Measurements from ENCODE around the gene PRELID3B. TPM values are rescaled to one million over a fixed set of nuclear protein-coding genes. Genes with fewer than 3 reads are reported as not detected.

The PRELID3B gene
- total RNA-seq (2012; rRNA removed) = 75.8 and 81.1 TPM in 2 replicates

- Histone ChIP-seq H3K9ac (ENCODE audit: low read depth, low read length) (peak within 1 kb of the TSS; percentile 85), H3K27me3 (ENCODE audit: control insufficient read depth, insufficient read depth, low read length) (no peaks in the 10 kb centered on the region), H3K9me3 (replicated peaks; ENCODE audit: low read length) (no peaks in the 10 kb centered on the region), H3K36me3 (ENCODE audit: insufficient read depth, low read length) (peaks cover 14% of the 10 kb centered on the region), H3K4me3 (ENCODE audit: low read length) (peak within 1 kb of the TSS; percentile 89), H3K4me1 (ENCODE audit: control insufficient read depth, insufficient read depth, low read length) (peaks cover 29% of the 10 kb centered on the region), H3K4me2 (ENCODE audit: low read length) (peak within 1 kb of the TSS; percentile 94)
These were observed at the start of gene PRELID3B for GRCh38 chr20:59042151-59042795. PRELID3B (minus strand) TSS chr20:59042786; CDS start chr20:59042730, 56 bp downstream.

GRCh38 chr20:59087829-59088433 lies 45.3 kb upstream of the PRELID3B start:
- no peak overlapping the region for H3K4me2 ChIP-seq (ENCODE audit: low read length)
- peaks cover 45% of the 10 kb centered on the region for H3K27me3 ChIP-seq (ENCODE audit: control insufficient read depth, insufficient read depth, low read length)
- no peak overlapping the region for H3K4me3 ChIP-seq (ENCODE audit: low read length)
- peaks cover 6% of the 10 kb centered on the region for H3K4me1 ChIP-seq (ENCODE audit: control insufficient read depth, insufficient read depth, low read length)
- H3K36me3 ChIP-seq (ENCODE audit: insufficient read depth, low read length) = no peaks in the 10 kb centered on the region
- H3K9ac ChIP-seq (ENCODE audit: low read depth, low read length) = no peak overlapping the region
- H3K9me3 ChIP-seq (replicated peaks; ENCODE audit: low read length) = no peaks in the 10 kb centered on the region

DNA sequence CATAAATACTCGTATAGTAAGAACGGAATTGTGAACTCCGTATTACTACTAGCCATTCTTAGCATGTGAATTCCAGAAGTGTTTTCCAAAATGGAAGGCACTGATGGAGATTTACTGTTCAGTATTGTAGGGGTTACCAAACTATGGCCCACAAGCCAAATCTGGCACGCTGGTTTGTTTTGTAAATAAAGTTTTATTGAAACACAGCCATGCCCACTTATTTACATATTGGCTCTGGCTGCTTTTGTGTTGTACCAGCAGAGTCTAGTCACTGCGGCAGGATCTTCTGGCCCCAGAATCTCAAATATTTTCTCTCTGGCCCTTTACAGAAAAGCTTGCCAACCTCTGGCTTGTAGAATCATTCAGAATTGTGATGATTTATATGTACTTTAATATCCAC lies 44.3 kb upstream of the PRELID3B start:
- H3K9me3 ChIP-seq (replicated peaks; ENCODE audit: low read length) = no peaks in the 10 kb centered on the region
- H3K4me3 ChIP-seq (ENCODE audit: low read length) = no peak overlapping the region
- no peak overlapping the region for H3K9ac ChIP-seq (ENCODE audit: low read depth, low read length)
- no peak overlapping the region for H3K4me2 ChIP-seq (ENCODE audit: low read length)
- H3K4me1 ChIP-seq (ENCODE audit: control insufficient read depth, insufficient read depth, low read length) = peaks cover 6% of the 10 kb centered on the region
- peaks cover 35% of the 10 kb centered on the region for H3K27me3 ChIP-seq (ENCODE audit: control insufficient read depth, insufficient read depth, low read length)
- H3K36me3 ChIP-seq (ENCODE audit: insufficient read depth, low read length) = no peaks in the 10 kb centered on the region

- H3K4me1 ChIP-seq (ENCODE audit: control insufficient read depth, insufficient read depth, low read length) = peaks cover 6% of the 10 kb centered on the region
These were observed 41.7 kb upstream of the PRELID3B start for GRCh38 chr20:59084041-59084850.

DNA sequence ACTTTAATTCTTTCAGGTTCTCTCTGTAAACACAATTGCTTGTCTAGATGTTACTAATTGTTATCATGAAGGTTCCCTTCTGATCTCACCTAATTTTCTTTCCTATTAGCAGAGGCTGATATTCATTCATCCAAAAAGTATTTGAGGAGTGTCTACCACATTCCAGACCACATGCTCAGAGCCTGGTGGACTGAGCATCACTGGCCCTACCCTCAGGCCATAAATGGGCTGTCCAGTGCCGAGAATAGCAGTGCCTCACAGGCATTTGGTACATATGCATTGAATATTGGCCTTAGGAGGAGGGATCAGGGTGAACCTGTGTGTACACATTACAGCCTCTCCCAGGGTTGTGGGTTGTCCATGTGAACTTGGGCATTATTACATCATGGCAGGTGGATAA lies 40.4 kb upstream of the PRELID3B start:
- no peak overlapping the region for H3K4me3 ChIP-seq (ENCODE audit: low read length)
- no peak overlapping the region for H3K9ac ChIP-seq (ENCODE audit: low read depth, low read length)
- no peaks in the 10 kb centered on the region for H3K36me3 ChIP-seq (ENCODE audit: insufficient read depth, low read length)
- peaks cover 6% of the 10 kb centered on the region for H3K4me1 ChIP-seq (ENCODE audit: control insufficient read depth, insufficient read depth, low read length)
- peaks cover 20% of the 10 kb centered on the region for H3K27me3 ChIP-seq (ENCODE audit: control insufficient read depth, insufficient read depth, low read length)
- no peak overlapping the region for H3K4me2 ChIP-seq (ENCODE audit: low read length)
- H3K9me3 ChIP-seq (replicated peaks; ENCODE audit: low read length) = no peaks in the 10 kb centered on the region

More at GRCh38 chr20:59084041-59084850, 41.7 kb upstream of the PRELID3B start:
- Histone ChIP-seq H3K36me3 (ENCODE audit: insufficient read depth, low read length) (no peaks in the 10 kb centered on the region), H3K4me3 (ENCODE audit: low read length) (no peak overlapping the region), H3K4me2 (ENCODE audit: low read length) (no peak overlapping the region), H3K27me3 (ENCODE audit: control insufficient read depth, insufficient read depth, low read length) (peaks cover 23% of the 10 kb centered on the region), H3K9ac (ENCODE audit: low read depth, low read length) (no peak overlapping the region), H3K9me3 (replicated peaks; ENCODE audit: low read length) (no peaks in the 10 kb centered on the region)

- Histone ChIP-seq H3K27me3 (ENCODE audit: control insufficient read depth, insufficient read depth, low read length) (peaks cover 27% of the 10 kb centered on the region), H3K4me3 (ENCODE audit: low read length) (no peak overlapping the region)
These were observed 39.6 kb upstream of the PRELID3B start for GRCh38 chr20:59082077-59082740.

DNA sequence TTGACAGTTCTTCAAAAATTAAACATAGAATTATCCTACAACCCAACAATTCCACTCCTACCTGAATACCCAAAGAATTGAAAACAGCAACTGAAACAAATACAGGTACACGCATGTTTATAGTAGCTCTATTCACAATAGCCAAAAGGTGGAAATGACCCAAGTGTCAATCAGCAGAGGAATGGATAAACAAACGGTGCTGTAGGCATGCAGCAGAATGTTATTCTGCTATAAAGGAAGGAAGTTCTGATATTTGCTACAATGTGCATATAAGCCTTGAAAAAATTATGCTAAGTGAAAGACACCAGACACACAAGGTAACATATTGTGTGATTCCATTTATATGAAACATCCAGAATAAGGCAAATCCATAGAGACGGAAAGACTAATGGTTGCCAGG lies 38.5 kb upstream of the PRELID3B start:
- peaks cover 6% of the 10 kb centered on the region for H3K4me1 ChIP-seq (ENCODE audit: control insufficient read depth, insufficient read depth, low read length)
- no peak overlapping the region for H3K9ac ChIP-seq (ENCODE audit: low read depth, low read length)
- no peaks in the 10 kb centered on the region for H3K36me3 ChIP-seq (ENCODE audit: insufficient read depth, low read length)
- H3K9me3 ChIP-seq (replicated peaks; ENCODE audit: low read length) = no peaks in the 10 kb centered on the region
- peaks cover 27% of the 10 kb centered on the region for H3K27me3 ChIP-seq (ENCODE audit: control insufficient read depth, insufficient read depth, low read length)
- H3K4me2 ChIP-seq (ENCODE audit: low read length) = no peak overlapping the region
- H3K4me3 ChIP-seq (ENCODE audit: low read length) = no peak overlapping the region

More at GRCh38 chr20:59082077-59082740, 39.6 kb upstream of the PRELID3B start:
- Histone ChIP-seq H3K4me1 (ENCODE audit: control insufficient read depth, insufficient read depth, low read length) (peaks cover 6% of the 10 kb centered on the region), H3K4me2 (ENCODE audit: low read length) (no peak overlapping the region), H3K36me3 (ENCODE audit: insufficient read depth, low read length) (no peaks in the 10 kb centered on the region), H3K9me3 (replicated peaks; ENCODE audit: low read length) (no peaks in the 10 kb centered on the region), H3K9ac (ENCODE audit: low read depth, low read length) (no peak overlapping the region)

- Histone ChIP-seq H3K9me3 (replicated peaks; ENCODE audit: low read length) (no peaks in the 10 kb centered on the region), H3K4me1 (ENCODE audit: control insufficient read depth, insufficient read depth, low read length) (peaks cover 2% of the 10 kb centered on the region), H3K27me3 (ENCODE audit: control insufficient read depth, insufficient read depth, low read length) (peaks cover 37% of the 10 kb centered on the region), H3K4me3 (ENCODE audit: low read length) (no peak overlapping the region), H3K9ac (ENCODE audit: low read depth, low read length) (no peak overlapping the region), H3K4me2 (ENCODE audit: low read length) (no peak overlapping the region), H3K36me3 (ENCODE audit: insufficient read depth, low read length) (no peaks in the 10 kb centered on the region)
These were observed 35.6 kb upstream of the PRELID3B start for GRCh38 chr20:59078231-59078630.

GRCh38 chr20:59077705-59078104 lies 35.1 kb upstream of the PRELID3B start:
- no peaks in the 10 kb centered on the region for H3K4me1 ChIP-seq (ENCODE audit: control insufficient read depth, insufficient read depth, low read length)
- H3K4me3 ChIP-seq (ENCODE audit: low read length) = no peak overlapping the region
- H3K4me2 ChIP-seq (ENCODE audit: low read length) = no peak overlapping the region
- peaks cover 42% of the 10 kb centered on the region for H3K27me3 ChIP-seq (ENCODE audit: control insufficient read depth, insufficient read depth, low read length)
- H3K36me3 ChIP-seq (ENCODE audit: insufficient read depth, low read length) = no peaks in the 10 kb centered on the region
- no peak overlapping the region for H3K9ac ChIP-seq (ENCODE audit: low read depth, low read length)
- H3K9me3 ChIP-seq (replicated peaks; ENCODE audit: low read length) = no peaks in the 10 kb centered on the region

GRCh38 chr20:59075934-59076508 lies 33.4 kb upstream of the PRELID3B start:
- no peaks in the 10 kb centered on the region for H3K4me1 ChIP-seq (ENCODE audit: control insufficient read depth, insufficient read depth, low read length)
- H3K4me2 ChIP-seq (ENCODE audit: low read length) = no peak overlapping the region
- no peaks in the 10 kb centered on the region for H3K9me3 ChIP-seq (replicated peaks; ENCODE audit: low read length)
- no peak overlapping the region for H3K4me3 ChIP-seq (ENCODE audit: low read length)
- no peak overlapping the region for H3K9ac ChIP-seq (ENCODE audit: low read depth, low read length)
- no peaks in the 10 kb centered on the region for H3K36me3 ChIP-seq (ENCODE audit: insufficient read depth, low read length)
- H3K27me3 ChIP-seq (ENCODE audit: control insufficient read depth, insufficient read depth, low read length) = peaks cover 52% of the 10 kb centered on the region

GRCh38 chr20:59074456-59074855 lies 31.9 kb upstream of the PRELID3B start:
- Histone ChIP-seq H3K36me3 (ENCODE audit: insufficient read depth, low read length) (no peaks in the 10 kb centered on the region), H3K9me3 (replicated peaks; ENCODE audit: low read length) (no peaks in the 10 kb centered on the region), H3K4me1 (ENCODE audit: control insufficient read depth, insufficient read depth, low read length) (no peaks in the 10 kb centered on the region), H3K27me3 (ENCODE audit: control insufficient read depth, insufficient read depth, low read length) (peaks cover 59% of the 10 kb centered on the region), H3K4me3 (ENCODE audit: low read length) (no peak overlapping the region), H3K9ac (ENCODE audit: low read depth, low read length) (no peak overlapping the region), H3K4me2 (ENCODE audit: low read length) (no peak overlapping the region)

All from skeletal muscle satellite cell (primary cell).